ENCODE results near the gene PER2.

DNA sequence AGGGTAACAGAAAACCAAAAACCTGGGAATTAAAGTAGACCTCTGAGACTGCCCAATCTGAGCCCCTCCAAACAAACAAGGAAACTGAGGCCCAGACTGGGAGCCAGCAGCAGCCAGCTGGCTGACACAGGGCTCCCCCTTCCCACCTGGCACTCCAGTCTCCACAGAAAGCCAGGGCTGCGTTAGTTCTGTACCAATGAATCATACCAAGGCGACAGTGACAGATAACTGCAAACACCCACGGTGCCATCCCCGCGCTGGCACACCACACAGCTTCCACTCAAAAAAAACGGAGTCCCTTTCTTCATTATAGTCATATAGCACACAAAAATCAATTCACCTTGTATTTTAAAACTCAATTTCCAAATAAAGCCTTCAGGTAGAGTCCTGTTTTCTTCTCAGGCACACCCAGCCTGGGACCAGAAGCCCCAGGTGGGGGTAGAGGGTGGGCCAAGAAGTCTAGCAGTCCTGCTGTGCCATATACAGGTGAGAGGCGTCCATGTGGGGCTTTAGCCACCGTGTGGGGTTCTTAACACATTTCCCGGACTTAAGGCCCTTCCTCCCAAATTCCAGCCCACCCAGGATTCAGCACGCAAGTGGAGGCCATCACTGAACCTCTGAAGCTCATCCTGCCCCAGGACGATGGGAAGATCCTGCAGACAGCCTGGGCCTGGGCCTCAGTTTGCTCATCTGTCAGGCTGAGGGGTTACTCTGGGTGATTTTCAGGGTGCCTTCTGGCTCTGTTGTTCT, 1.2 kb downstream of the PER2 start:
- no peak for TF ChIP-seq POLR2A (IDR thresholded peaks at IDR 0.05)
- TF ChIP-seq, protein P1, sequence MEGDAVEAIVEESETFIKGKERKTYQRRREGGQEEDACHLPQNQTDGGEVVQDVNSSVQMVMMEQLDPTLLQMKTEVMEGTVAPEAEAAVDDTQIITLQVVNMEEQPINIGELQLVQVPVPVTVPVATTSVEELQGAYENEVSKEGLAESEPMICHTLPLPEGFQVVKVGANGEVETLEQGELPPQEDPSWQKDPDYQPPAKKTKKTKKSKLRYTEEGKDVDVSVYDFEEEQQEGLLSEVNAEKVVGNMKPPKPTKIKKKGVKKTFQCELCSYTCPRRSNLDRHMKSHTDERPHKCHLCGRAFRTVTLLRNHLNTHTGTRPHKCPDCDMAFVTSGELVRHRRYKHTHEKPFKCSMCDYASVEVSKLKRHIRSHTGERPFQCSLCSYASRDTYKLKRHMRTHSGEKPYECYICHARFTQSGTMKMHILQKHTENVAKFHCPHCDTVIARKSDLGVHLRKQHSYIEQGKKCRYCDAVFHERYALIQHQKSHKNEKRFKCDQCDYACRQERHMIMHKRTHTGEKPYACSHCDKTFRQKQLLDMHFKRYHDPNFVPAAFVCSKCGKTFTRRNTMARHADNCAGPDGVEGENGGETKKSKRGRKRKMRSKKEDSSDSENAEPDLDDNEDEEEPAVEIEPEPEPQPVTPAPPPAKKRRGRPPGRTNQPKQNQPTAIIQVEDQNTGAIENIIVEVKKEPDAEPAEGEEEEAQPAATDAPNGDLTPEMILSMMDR (IDR thresholded peaks at IDR 0.05 in 4 of 5, conservative IDR thresholded peaks at IDR 0.05 in 1 of 5) = peak in 1 of 5 experiments; percentile 2

Data from gastrocnemius medialis (tissue), 4 donors.